Activated CD4-positive, alpha-beta memory T cell treated with anti-CD3 and anti-CD28 coated beads, Interleukin-2, amount 10 ng/mL, durations not matched to agents 7 days and 5 days (primary cell): ENCODE data around the gene GATAD2B. TPM values are rescaled to one million over a fixed set of nuclear protein-coding genes. Genes with fewer than 3 reads are reported as not detected.

Source experiments
- CTCF ChIA-PET: fragments of 350-600 bp; sonication (Branson Sonifier 250); formaldehyde crosslinking; loops from one replicate; lab custom pipeline; 2021; ENCODE audit warnings: antibody characterized with exemption, inconsistent platforms; lab: Charles Lee
- POLR2A ChIA-PET: fragments of 350-600 bp; sonication (Branson Sonifier 250); formaldehyde crosslinking; loops from one replicate; lab custom pipeline; 2021; ENCODE audit warnings: antibody characterized with exemption; lab: Charles Lee
- DNase-seq: peaks from one replicate; pipeline ENCODE4 v3.0.0-alpha.2; 2020
- H3K27ac Mint-ChIP-seq: one replicate; pipeline ENCODE4 v1.8.0; 2021; ENCODE audit warnings: mild to moderate bottlenecking, mixed read lengths
- H3K27me3 Mint-ChIP-seq: one replicate; pipeline ENCODE4 v1.8.0; 2021; ENCODE audit warnings: mixed read lengths
- H3K36me3 Mint-ChIP-seq: one replicate; pipeline ENCODE4 v1.8.0; 2021; ENCODE audit warnings: low read depth, mixed read lengths
- H3K4me1 Mint-ChIP-seq: one replicate; pipeline ENCODE4 v1.8.0; 2021; ENCODE audit warnings: mixed read lengths
- H3K4me3 Mint-ChIP-seq: one replicate; pipeline ENCODE4 v1.8.0; 2021; ENCODE audit warnings: mild to moderate bottlenecking, mixed read lengths
- H3K9me3 Mint-ChIP-seq: one replicate; pipeline ENCODE4 v1.8.0; 2021; ENCODE audit warnings: mixed read lengths
- total RNA-seq, 2 experiments: library from RNA; stranded (reverse); gene quantifications; one replicate each; pipeline ENCODE4 v1.2.3, GENCODE V29; 2021

GATAD2B gene
- total RNA-seq, 2 experiments from 2014 or later = 70.8 to 71.1 TPM

- Mint-ChIP-seq H3K9me3 (no peaks in the 10 kb centered on the region), H3K27me3 (no peaks in the 10 kb centered on the region), H3K36me3 (peaks cover 75% of the 10 kb centered on the region), H3K4me1 (peaks cover 35% of the 10 kb centered on the region), H3K27ac (peak within 1 kb of the TSS; percentile 99), H3K4me3 (peak within 1 kb of the TSS; percentile 92)
- POLR2A ChIA-PET = interaction anchor here (0.6 to 6.9 kb wide), 23 partner anchors 9 to 411 kb away, joined by 3 to 165 read pairs (median 11); partner anchors contain the start of genes CREB3L4, CRTC2, GATAD2B and JTB
- CTCF ChIA-PET = interaction anchor here (0.6 to 4.7 kb wide), 21 partner anchors 10 to 302 kb away, joined by 3 to 52 read pairs (median 5); partner anchors contain the start of genes CREB3L4, CRTC2, GATAD2B and JTB
- DNase-seq = peak; percentile 77
Observed at GRCh38 chr1:153946622-153947241, 24.0 kb upstream of the GATAD2B start, which contains the start of gene DENND4B. TSS of gene DENND4B (minus strand) at chr1:153946718. CDS start at chr1:153944374, 2,344 bp downstream.

GRCh38 chr1:153945795-153946621 lies 23.2 kb upstream of the GATAD2B start:
- peaks cover 75% of the 10 kb centered on the region for H3K36me3 Mint-ChIP-seq
- H3K9me3 Mint-ChIP-seq = no peaks in the 10 kb centered on the region
- peak; percentile 82 for DNase-seq
- ChIA-PET CTCF (interaction anchor here (0.6 to 4.7 kb wide), 21 partner anchors 11 to 301 kb away, joined by 3 to 52 read pairs (median 5); partner anchors contain the start of genes CREB3L4, CRTC2, GATAD2B and JTB), POLR2A (interaction anchor here (0.8 to 6.9 kb wide), 25 partner anchors 8 to 410 kb away, joined by 3 to 165 read pairs (median 8); partner anchors contain the start of genes CREB3L4, CRTC2, GATAD2B and JTB)
- peak overlapping the region; percentile 92 for H3K4me3 Mint-ChIP-seq
- H3K27ac Mint-ChIP-seq = peak overlapping the region; percentile 99
- H3K27me3 Mint-ChIP-seq = no peaks in the 10 kb centered on the region
- H3K4me1 Mint-ChIP-seq = peaks cover 37% of the 10 kb centered on the region

- Mint-ChIP-seq H3K4me1 (peaks cover 39% of the 10 kb centered on the region), H3K4me3 (peak overlapping the region; percentile 92), H3K36me3 (peaks cover 75% of the 10 kb centered on the region), H3K27me3 (no peaks in the 10 kb centered on the region), H3K9me3 (no peaks in the 10 kb centered on the region), H3K27ac (peak overlapping the region; percentile 99)
- peak; percentile 91 for DNase-seq
- ChIA-PET POLR2A (interaction anchor here (0.7 to 6.9 kb wide), 29 partner anchors 9 to 413 kb away, joined by 3 to 165 read pairs (median 7); partner anchors contain the start of genes CHTOP, CREB3L4, CRTC2 and GATAD2B), CTCF (interaction anchor here (0.7 to 4.7 kb wide), 18 partner anchors 11 to 212 kb away, joined by 3 to 52 read pairs (median 4); partner anchors contain the start of genes CREB3L4, CRTC2, GATAD2B and JTB)
Observed at GRCh38 chr1:153945131-153945794, 22.5 kb upstream of the GATAD2B start.

GRCh38 chr1:153944827-153945117 lies 22.0 kb upstream of the GATAD2B start:
- Mint-ChIP-seq H3K27me3 (no peaks in the 10 kb centered on the region), H3K9me3 (no peaks in the 10 kb centered on the region), H3K27ac (peak overlapping the region; percentile 99), H3K4me3 (peak overlapping the region; percentile 92), H3K36me3 (peaks cover 76% of the 10 kb centered on the region), H3K4me1 (peaks cover 40% of the 10 kb centered on the region)
- ChIA-PET POLR2A (interaction anchor here (0.7 to 6.9 kb wide), 27 partner anchors 9 to 413 kb away, joined by 3 to 165 read pairs (median 8); partner anchors contain the start of genes CHTOP, CREB3L4, CRTC2 and GATAD2B), CTCF (interaction anchor here (0.7 to 4.7 kb wide), 12 partner anchors 12 to 212 kb away, joined by 3 to 52 read pairs (median 18); partner anchors contain the start of genes CREB3L4, CRTC2, GATAD2B and JTB)
- DNase-seq = no peak

- peak overlapping the region; percentile 92 for H3K4me3 Mint-ChIP-seq
- no peak for DNase-seq
- H3K27ac Mint-ChIP-seq = peak overlapping the region; percentile 99
- H3K9me3 Mint-ChIP-seq = no peaks in the 10 kb centered on the region
- H3K4me1 Mint-ChIP-seq = peaks cover 40% of the 10 kb centered on the region
- ChIA-PET CTCF (interaction anchor here (0.7 to 4.7 kb wide), 11 partner anchors 12 to 347 kb away, joined by 3 to 52 read pairs (median 20); partner anchors contain the start of genes CREB3L4, CRTC2, GATAD2B and RAB13), POLR2A (interaction anchor here (0.7 to 6.9 kb wide), 25 partner anchors 8 to 412 kb away, joined by 3 to 165 read pairs (median 8); partner anchors contain the start of genes CHTOP, CREB3L4, CRTC2 and GATAD2B)
- H3K36me3 Mint-ChIP-seq = peaks cover 81% of the 10 kb centered on the region
- no peaks in the 10 kb centered on the region for H3K27me3 Mint-ChIP-seq
Observed at GRCh38 chr1:153944005-153944826, 21.4 kb upstream of the GATAD2B start.

GRCh38 chr1:153942766-153943549 lies 20.2 kb upstream of the GATAD2B start:
- Mint-ChIP-seq H3K9me3 (no peaks in the 10 kb centered on the region), H3K27ac (peak overlapping the region; percentile 66), H3K36me3 (peaks cover 76% of the 10 kb centered on the region), H3K4me1 (peaks cover 40% of the 10 kb centered on the region), H3K27me3 (no peaks in the 10 kb centered on the region), H3K4me3 (no peak overlapping the region)
- DNase-seq = no peak
- ChIA-PET POLR2A (interaction anchor here (3.1 to 6.9 kb wide), 8 partner anchors 13 to 47 kb away, joined by 7 to 165 read pairs (median 63); partner anchors contain the start of genes CREB3L4, CRTC2, GATAD2B and JTB), CTCF (interaction anchor here (4.7 kb wide), 1 partner anchor 14 kb away, joined by 51 read pairs; the partner anchor contains the start of gene CRTC2)

- Mint-ChIP-seq H3K9me3 (no peaks in the 10 kb centered on the region), H3K4me3 (no peak overlapping the region), H3K27me3 (no peaks in the 10 kb centered on the region), H3K27ac (no peak overlapping the region), H3K4me1 (peaks cover 40% of the 10 kb centered on the region), H3K36me3 (peaks cover 77% of the 10 kb centered on the region)
- POLR2A ChIA-PET = interaction anchor here (3.1 to 4.6 kb wide), 2 partner anchors 19 to 48 kb away, joined by 7 to 31 read pairs; partner anchors contain the start of genes GATAD2B and RPS27
- CTCF ChIA-PET = no interaction called here
- no peak for DNase-seq
Observed at GRCh38 chr1:153941826-153942725, 19.3 kb upstream of the GATAD2B start.

- no peak overlapping the region for H3K4me3 Mint-ChIP-seq
- DNase-seq = no peak
- POLR2A ChIA-PET = interaction anchor here (0.8 to 4.6 kb wide), 3 partner anchors 8 to 50 kb away, joined by 4 to 31 read pairs (median 7); partner anchors contain the start of genes GATAD2B and RPS27
- CTCF ChIA-PET = interaction anchor here (1.2 kb wide), 1 partner anchor 13 kb away, joined by 3 read pairs; no protein-coding TSS in a partner anchor
- peak overlapping the region; percentile 63 for H3K27ac Mint-ChIP-seq
- peaks cover 36% of the 10 kb centered on the region for H3K4me1 Mint-ChIP-seq
- no peaks in the 10 kb centered on the region for H3K27me3 Mint-ChIP-seq
- H3K36me3 Mint-ChIP-seq = peaks cover 84% of the 10 kb centered on the region
- no peaks in the 10 kb centered on the region for H3K9me3 Mint-ChIP-seq
Observed at GRCh38 chr1:153940756-153941155, 18.0 kb upstream of the GATAD2B start.

- peaks cover 31% of the 10 kb centered on the region for H3K4me1 Mint-ChIP-seq
- no peaks in the 10 kb centered on the region for H3K9me3 Mint-ChIP-seq
- no peak overlapping the region for H3K4me3 Mint-ChIP-seq
- no peak for DNase-seq
- ChIA-PET CTCF (interaction anchor here (1.2 kb wide), 1 partner anchor 11 kb away, joined by 3 read pairs; no protein-coding TSS in a partner anchor), POLR2A (interaction anchor here (0.9 to 4.6 kb wide), 3 partner anchors 10 to 51 kb away, joined by 3 to 31 read pairs (median 7); partner anchors contain the start of genes GATAD2B and RPS27)
- no peaks in the 10 kb centered on the region for H3K27me3 Mint-ChIP-seq
- H3K36me3 Mint-ChIP-seq = peaks cover 86% of the 10 kb centered on the region
- H3K27ac Mint-ChIP-seq = no peak overlapping the region
Observed at GRCh38 chr1:153939476-153939875, 16.7 kb upstream of the GATAD2B start.
